GM12891 (cell line): ENCODE measurements around the gene PTPRR.

Source experiments
- DNase-seq: peaks from one replicate; pipeline ENCODE4 v3.0.0; 2011; ENCODE audit warnings: low spot score; ENCODE audit not compliant: insufficient read length
- FAIRE-seq: peaks from 2 replicates; lab custom pipeline; 2011; peaks lifted over from hg19 to GRCh38; lab: Jason Lieb, UNC
- PAX5 ChIP-seq: IDR thresholded peaks from 2 replicates; pipeline ENCODE4 v1.6.1; 2011; ENCODE audit warnings: low read length, moderate library complexity, mild to moderate bottlenecking; ENCODE audit not compliant: insufficient read depth, severe bottlenecking
- POLR2A ChIP-seq: IDR thresholded peaks from 2 replicates; pipeline ENCODE4 v1.6.1; 2011; ENCODE audit warnings: low read depth, low read length, control low read depth
- POLR2AphosphoS5 ChIP-seq: IDR thresholded peaks from 2 replicates; pipeline ENCODE4 v1.6.1; 2011; ENCODE audit warnings: low read depth, low read length, control low read depth
- POU2F2 ChIP-seq: IDR thresholded peaks from 2 replicates; pipeline ENCODE4 v1.6.1; 2011; ENCODE audit warnings: low read depth, mild to moderate bottlenecking, control low read depth, low read length, moderate library complexity
- SPI1 ChIP-seq: IDR thresholded peaks from 2 replicates; pipeline ENCODE4 v1.6.1; 2011; ENCODE audit warnings: low read depth, low read length, control low read depth
- TAF1 ChIP-seq: IDR thresholded peaks from 2 replicates; pipeline ENCODE4 v1.6.1; 2011; ENCODE audit warnings: low read depth, low read length, control low read depth

PTPRR gene

DNA sequence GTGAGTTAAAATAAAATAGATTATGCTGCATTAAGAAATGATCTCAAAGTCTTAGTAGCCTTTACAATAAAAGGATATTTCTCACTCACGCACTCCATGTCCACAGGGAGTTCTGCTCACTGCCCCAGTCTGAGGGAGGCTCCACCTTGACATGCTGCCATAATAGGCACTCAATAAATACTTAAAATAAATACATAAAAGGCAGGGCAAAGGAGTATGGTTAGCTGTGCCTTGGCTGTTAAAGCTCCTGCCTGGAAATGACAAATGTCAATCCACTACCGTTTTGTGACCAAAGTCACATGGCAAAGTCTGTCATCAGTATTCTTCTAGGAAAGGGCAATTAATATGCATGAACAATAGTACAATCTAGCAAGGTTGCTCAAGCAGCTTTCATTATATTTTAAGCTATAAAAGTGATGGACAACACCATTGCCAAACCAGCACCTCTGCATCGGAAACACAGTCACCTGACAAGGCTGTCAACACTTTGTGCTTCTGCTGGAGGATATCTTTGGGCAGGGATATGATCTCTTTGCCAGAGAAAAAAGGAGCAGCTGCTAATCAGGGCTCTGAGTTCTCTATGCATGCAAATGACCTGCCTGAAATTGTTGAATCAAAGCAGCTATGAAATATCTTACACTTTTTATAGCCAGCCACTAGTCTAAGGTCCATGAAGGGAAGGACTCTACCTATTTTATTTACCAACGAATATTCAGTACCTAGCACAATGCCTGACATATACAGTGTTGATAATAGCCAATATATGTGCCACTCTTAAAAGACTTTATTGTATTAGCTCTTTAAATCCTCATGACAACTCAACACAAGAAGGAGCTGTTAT lies 90.1 kb downstream of the PTPRR start:
- TF ChIP-seq POU2F2 (no peak), PAX5 (no peak), SPI1 (no peak), POLR2AphosphoS5 (no peak), POLR2A (no peak), TAF1 (no peak)
- no peak for DNase-seq
- no peak for FAIRE-seq

- DNase-seq (no peak), FAIRE-seq (no peak)
- no peak for TF ChIP-seq PAX5
- no peak for TF ChIP-seq POLR2A
- no peak for TF ChIP-seq SPI1
- TF ChIP-seq TAF1 = no peak
Measured at GRCh38 chr12:70829070-70829469, 91.5 kb downstream of the PTPRR start.

- TF ChIP-seq TAF1 (no peak), POLR2AphosphoS5 (no peak), PAX5 (no peak), POLR2A (no peak), POU2F2 (no peak)
- FAIRE-seq = no peak
- DNase-seq = no peak
Measured at GRCh38 chr12:70828351-70828750, 92.2 kb downstream of the PTPRR start.

DNA sequence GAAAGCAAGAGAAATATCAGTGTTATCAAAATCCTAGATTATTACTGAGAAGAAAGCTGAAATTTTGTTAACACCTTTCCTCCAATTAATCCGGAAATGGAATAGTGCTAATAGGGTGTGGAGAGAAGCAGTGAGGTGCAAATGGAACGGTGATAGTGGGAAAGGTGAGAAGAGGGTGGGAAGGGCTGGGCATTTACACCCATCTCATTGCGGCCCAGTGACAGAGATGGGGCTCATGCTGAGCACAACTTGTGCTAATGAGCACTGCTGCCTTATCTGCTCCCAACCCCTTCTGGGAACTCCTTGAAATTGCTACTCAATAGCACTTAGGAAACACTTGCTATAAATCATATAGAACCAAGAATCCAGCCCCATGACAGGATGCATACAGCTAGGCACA lies 94.4 kb downstream of the PTPRR start:
- TF ChIP-seq POLR2AphosphoS5 (no peak), SPI1 (no peak), POLR2A (no peak), TAF1 (no peak), POU2F2 (no peak), PAX5 (no peak)
- no peak for FAIRE-seq

DNA sequence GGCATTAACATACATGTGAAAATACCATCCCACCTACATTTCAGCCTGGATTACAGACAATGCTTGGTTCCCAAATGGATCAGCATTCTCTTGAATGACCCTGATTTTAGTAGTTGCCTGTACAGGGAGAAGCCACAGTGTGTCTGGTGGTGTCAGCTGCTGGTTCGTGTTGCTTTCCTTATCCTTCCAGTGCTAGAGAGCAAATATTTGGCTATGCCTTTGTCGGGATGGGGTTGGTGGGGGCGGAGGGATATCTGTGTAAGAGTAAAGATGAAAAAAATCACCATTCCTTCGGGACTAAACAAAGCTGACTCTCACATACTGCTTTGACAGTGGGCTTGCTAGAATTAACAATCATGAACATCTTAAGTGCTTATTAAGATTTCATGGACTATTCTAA lies 96.0 kb downstream of the PTPRR start:
- no peak for DNase-seq
- no peak for FAIRE-seq
- TF ChIP-seq SPI1 = no peak
- no peak for TF ChIP-seq POLR2AphosphoS5

More for the DNA sequence above, 94.4 kb downstream of the PTPRR start:
- no peak for DNase-seq

DNA sequence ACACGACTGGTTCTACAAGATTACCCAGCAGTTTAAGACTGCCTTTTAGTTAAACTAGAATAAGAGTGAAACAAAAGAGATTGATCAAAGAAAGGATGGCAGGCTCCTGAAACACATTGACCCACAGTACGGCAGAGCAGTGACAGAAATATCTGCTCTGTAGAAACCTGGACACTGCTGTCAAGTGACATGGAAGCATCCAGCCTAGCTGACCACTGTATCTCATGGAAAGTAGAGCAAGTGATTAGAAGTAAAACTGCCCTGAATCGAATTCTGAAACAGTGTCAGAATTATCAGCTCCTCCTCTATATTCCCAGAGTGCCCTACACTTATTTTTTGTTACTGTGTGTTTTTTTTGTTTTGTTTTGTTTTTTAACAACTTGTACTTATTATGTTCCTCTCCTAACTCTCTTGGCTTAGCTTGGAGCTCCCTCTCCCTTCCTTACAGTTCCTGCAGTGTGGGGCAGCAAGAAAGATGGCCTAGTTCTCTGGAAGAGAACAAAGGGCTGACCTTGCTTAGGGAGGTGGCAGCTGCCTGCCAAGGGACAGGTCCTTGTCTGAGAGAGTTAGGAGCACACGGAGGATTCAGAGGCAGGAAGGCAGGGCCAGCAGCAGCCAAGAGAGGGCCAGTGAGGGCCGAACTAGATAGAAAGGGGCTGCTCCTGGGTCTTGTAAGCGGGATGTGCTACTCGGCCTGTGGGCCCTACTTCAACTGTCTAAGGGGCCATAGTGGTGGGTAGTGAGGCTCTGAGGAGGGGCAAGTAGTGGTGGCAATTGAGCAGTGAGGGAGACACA lies 97.2 kb downstream of the PTPRR start:
- DNase-seq (no peak), FAIRE-seq (no peak)
- no peak for TF ChIP-seq POU2F2
- no peak for TF ChIP-seq SPI1
- TF ChIP-seq POLR2AphosphoS5 = no peak
- no peak for TF ChIP-seq POLR2A
- TF ChIP-seq TAF1 = no peak
- TF ChIP-seq PAX5 = no peak

GRCh38 chr12:70822412-70822811 lies 98.1 kb downstream of the PTPRR start:
- no peak for DNase-seq
- no peak for TF ChIP-seq POLR2A
- TF ChIP-seq POU2F2 = no peak
- no peak for TF ChIP-seq POLR2AphosphoS5
- TF ChIP-seq PAX5 = no peak
- TF ChIP-seq SPI1 = no peak
- no peak for TF ChIP-seq TAF1
- no peak for FAIRE-seq

- TF ChIP-seq POLR2A (no peak), PAX5 (no peak), POLR2AphosphoS5 (no peak), SPI1 (no peak), TAF1 (no peak), POU2F2 (no peak)
- FAIRE-seq = no peak
Measured at GRCh38 chr12:70815971-70816391, 104.6 kb downstream of the PTPRR start.

DNA sequence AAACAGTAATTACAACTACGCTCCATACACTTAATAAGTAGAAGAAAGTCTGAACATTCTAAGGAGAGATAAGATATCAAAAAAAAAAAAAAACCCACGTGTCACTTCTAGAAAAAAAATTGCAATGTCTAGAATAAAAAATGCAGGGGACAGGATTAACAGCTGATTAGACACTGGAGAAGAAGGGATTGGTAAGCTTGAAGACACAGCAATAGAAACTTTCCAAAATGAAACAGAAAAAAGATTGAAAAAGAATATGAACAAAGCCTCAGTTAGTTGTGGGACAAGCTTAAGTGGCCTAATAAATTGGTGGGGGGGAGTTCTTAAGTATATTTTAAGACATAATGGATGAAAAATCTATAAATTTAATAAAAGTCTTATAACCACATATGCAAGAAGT lies 105.5 kb downstream of the PTPRR start:
- TF ChIP-seq PAX5 = no peak
- TF ChIP-seq POLR2AphosphoS5 = no peak
- TF ChIP-seq SPI1 = no peak
- no peak for TF ChIP-seq POU2F2
- TF ChIP-seq POLR2A = no peak
- TF ChIP-seq TAF1 = no peak
- no peak for DNase-seq
- FAIRE-seq = no peak

More at GRCh38 chr12:70815971-70816391, 104.6 kb downstream of the PTPRR start:
- no peak for DNase-seq
